ENCODE data around the gene CC2D2A.

CC2D2A gene

DNA sequence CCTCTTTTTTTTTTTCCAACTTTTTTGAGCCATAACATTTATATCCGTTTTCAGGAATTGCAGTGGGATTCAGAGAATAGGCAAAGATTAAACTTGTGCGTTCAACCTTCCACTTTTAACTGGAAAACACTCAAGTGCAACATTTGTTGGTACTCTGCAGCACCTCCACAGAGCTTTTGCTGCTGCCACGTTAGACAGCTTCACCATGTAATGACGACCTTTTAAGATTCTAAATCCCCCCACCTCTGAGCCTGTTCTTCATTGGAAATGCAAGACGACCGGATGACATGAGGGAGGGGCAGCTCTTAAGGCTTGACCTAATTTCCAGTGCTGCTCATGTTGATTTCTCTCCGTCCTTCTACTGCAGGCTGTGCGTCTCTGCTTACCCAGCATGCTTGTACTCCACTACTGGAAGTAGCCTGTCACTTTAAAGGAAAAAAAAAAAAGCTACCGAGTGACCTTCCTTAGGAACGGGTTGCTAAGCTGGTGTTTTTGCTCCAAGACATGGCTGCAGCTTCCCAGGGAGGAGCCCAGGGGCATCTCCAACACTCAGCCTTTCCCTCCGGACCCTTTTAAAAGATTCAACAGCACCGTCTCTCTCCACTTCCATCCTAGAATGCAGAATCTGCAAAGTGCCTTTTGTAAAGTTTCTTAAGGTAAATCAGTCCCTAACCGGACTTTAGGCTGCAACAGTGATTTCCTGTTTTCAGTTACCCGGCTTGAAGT, at the start of gene CC2D2A:
TSS of gene CC2D2A (plus strand) at position 481 of the 726 bp plus-strand sequence. CDS start 6,051 bp downstream, outside the sequence.
- peak; percentile 77 for DNase-seq (ENCODE audit: low read depth)
- TF ChIP-seq, protein P1, sequence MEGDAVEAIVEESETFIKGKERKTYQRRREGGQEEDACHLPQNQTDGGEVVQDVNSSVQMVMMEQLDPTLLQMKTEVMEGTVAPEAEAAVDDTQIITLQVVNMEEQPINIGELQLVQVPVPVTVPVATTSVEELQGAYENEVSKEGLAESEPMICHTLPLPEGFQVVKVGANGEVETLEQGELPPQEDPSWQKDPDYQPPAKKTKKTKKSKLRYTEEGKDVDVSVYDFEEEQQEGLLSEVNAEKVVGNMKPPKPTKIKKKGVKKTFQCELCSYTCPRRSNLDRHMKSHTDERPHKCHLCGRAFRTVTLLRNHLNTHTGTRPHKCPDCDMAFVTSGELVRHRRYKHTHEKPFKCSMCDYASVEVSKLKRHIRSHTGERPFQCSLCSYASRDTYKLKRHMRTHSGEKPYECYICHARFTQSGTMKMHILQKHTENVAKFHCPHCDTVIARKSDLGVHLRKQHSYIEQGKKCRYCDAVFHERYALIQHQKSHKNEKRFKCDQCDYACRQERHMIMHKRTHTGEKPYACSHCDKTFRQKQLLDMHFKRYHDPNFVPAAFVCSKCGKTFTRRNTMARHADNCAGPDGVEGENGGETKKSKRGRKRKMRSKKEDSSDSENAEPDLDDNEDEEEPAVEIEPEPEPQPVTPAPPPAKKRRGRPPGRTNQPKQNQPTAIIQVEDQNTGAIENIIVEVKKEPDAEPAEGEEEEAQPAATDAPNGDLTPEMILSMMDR (IDR thresholded peaks at IDR 0.05; ENCODE audit: low read length, missing control alignments): no peak
- peak within 1 kb of the TSS; percentile 80 for H3K4me3 ChIP-seq (replicated peaks; ENCODE audit: low read depth, low read length)

DNA sequence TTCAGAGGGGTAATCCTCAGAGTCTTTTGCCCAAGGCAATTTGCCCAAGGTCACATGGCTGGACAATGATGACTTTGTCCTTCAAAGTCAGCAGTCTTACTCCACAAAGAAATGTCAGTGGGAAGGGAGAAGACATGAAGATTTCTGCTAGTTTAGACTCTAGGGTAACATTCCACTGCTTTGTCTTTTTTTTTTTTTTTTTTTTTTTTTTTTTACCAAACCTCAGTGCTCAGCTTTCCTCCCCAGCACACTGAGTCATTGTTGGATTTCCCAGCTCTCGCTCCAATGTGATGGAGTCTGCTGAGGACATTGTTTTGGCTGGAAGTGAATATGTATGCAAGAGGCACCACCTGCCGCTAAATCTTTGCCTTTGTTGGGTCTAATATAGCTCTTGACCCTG, 49.0 kb upstream of the CC2D2A start:
- TF ChIP-seq, protein P1 (IDR thresholded peaks at IDR 0.05; ENCODE audit: low read length, missing control alignments): no peak
- DNase-seq (ENCODE audit: low read depth): peak; percentile 81
- H3K4me3 ChIP-seq (replicated peaks; ENCODE audit: low read depth, low read length): no peak overlapping the region

DNA sequence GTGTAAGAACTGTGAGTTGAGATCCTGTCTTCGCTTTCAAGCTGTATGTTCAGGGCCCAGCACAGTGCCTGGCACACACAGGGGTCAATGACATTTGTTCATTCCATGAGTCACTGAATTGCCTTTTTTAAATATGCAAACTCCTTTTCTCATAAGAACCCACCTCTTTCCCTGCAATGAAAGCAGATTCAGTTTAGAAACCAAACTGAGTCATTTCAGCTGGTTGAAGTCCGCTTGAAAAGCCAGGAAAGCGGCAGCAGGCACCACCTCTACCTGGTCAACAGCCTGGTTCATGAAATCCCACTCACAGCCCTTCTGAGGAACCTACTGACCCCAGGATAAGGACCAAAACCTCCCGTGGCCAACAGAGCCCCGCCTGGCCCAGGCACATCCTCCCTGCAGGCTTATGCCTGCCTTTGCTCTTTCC, 46.4 kb upstream of the CC2D2A start:
- no peak overlapping the region for H3K4me3 ChIP-seq (replicated peaks; ENCODE audit: low read depth, low read length)
- no peak for DNase-seq (ENCODE audit: low read depth)
- TF ChIP-seq, protein P1 (IDR thresholded peaks at IDR 0.05; ENCODE audit: low read length, missing control alignments): no peak

DNA sequence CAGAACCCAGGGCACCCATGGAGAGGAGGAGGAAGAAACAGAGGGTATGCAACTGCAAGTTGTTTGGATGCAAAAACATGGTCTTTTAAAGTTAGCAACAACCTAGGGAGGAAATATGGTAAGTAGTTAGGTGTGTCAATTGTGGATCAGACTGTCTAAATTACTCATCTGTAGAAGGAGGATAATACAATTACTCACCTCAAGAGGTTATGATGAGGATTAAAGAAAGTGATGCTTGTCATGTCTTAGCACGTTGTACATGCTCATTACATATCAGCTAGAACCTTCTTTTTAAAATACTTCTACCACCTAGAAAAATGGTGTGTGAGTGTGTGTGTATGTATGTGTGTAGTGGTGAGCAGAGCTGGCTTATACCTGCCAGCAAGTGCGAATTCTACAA, 44.2 kb upstream of the CC2D2A start:
- DNase-seq (ENCODE audit: low read depth): no peak
- TF ChIP-seq, protein P1 (IDR thresholded peaks at IDR 0.05; ENCODE audit: low read length, missing control alignments): no peak
- no peak overlapping the region for H3K4me3 ChIP-seq (replicated peaks; ENCODE audit: low read depth, low read length)

DNA sequence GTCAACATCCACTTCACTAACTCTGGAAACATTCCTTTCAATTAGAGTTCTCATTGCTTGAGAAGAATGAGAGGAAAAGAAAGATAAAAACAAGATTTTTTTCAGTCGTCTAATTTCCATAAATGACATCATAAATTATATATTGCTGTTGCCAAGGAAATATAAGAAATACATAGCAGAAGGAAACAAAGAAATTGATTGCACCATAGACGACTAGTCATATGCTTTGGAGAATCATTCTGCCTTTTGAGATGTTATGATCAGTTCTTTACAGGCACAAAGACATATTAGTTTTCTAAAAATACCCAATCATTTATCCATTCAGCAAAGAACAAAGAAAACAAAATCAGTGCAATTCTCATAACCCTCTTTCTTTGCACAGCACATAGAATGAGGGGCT, 42.5 kb upstream of the CC2D2A start:
- TF ChIP-seq, protein P1 (IDR thresholded peaks at IDR 0.05; ENCODE audit: low read length, missing control alignments): no peak
- H3K4me3 ChIP-seq (replicated peaks; ENCODE audit: low read depth, low read length): no peak overlapping the region
- peak; percentile 60 for DNase-seq (ENCODE audit: low read depth)

DNA sequence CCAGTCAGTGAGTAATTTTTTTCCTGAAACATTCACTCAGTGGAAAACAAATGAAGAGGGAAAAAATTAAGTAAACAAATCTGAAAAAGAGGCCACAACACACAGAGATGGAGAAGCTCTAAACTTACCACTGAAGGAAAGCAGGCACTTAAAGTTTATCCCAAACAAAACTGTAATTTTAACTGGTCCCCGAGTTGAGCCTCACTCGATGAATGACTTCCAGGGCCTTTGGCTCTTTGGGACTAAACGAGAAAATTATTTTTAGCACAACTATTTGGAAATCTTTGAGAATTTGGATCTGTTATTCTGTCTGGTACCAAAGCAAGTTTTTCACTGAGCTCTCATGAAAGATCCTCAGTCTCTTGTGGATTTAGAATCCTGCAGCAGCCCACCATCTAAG, 42.0 kb upstream of the CC2D2A start, which contains the start of gene C1QTNF7:
TSS of gene C1QTNF7 (plus strand) at position 333 of the 400 bp plus-strand sequence. CDS start 7,711 bp downstream, outside the sequence.
- TF ChIP-seq, protein P1 (IDR thresholded peaks at IDR 0.05; ENCODE audit: low read length, missing control alignments): no peak
- H3K4me3 ChIP-seq (replicated peaks; ENCODE audit: low read depth, low read length): no peak within 1 kb of the TSS
- no peak for DNase-seq (ENCODE audit: low read depth)

DNA sequence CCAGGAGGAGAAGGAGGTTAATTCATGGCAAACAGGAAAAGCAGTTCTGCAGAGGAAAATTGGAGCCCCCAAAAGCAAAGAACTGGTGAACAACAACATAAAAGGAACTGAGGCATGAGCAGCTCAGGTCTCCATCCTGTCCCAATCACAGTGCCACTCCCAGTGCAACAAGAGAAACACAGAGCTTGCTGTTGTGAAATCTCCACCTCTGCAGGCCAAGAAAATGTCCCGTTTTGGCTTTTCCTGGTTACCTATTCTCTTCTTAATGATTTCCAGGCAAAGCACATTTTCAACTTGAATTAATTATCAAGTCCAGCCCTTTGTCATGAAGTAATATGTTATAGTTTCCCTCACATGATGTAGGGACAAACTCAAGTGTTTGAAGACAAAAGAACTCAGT, 41.1 kb upstream of the CC2D2A start:
- no peak for DNase-seq (ENCODE audit: low read depth)
- TF ChIP-seq, protein P1 (IDR thresholded peaks at IDR 0.05; ENCODE audit: low read length, missing control alignments): no peak

More for the DNA sequence above, 41.1 kb upstream of the CC2D2A start:
- H3K4me3 ChIP-seq (replicated peaks; ENCODE audit: low read depth, low read length): no peak overlapping the region
